Osteocyte (in vitro differentiated cells): ENCODE measurements around the gene CREBL2. TPM values are rescaled to one million over a fixed set of nuclear protein-coding genes. Genes with fewer than 3 reads are reported as not detected.

Experiments
- DNase-seq: peaks from one replicate; pipeline ENCODE4 v3.0.0; 2021; ENCODE audit warnings: mixed read lengths; ENCODE audit not compliant: unreplicated experiment; ENCODE audit errors: extremely low spot score
- H3K27ac Mint-ChIP-seq: one replicate; pipeline ENCODE4 v1.8.0; 2021; ENCODE audit warnings: mild to moderate bottlenecking, mixed read lengths; ENCODE audit not compliant: unreplicated experiment
- H3K27me3 Mint-ChIP-seq: one replicate; pipeline ENCODE4 v1.8.0; 2021; ENCODE audit warnings: mixed read lengths; ENCODE audit not compliant: unreplicated experiment
- H3K36me3 Mint-ChIP-seq: one replicate; pipeline ENCODE4 v1.8.0; 2021; ENCODE audit warnings: mixed read lengths; ENCODE audit not compliant: unreplicated experiment
- H3K4me1 Mint-ChIP-seq: one replicate; pipeline ENCODE4 v1.8.0; 2021; ENCODE audit warnings: mixed read lengths; ENCODE audit not compliant: unreplicated experiment
- H3K4me3 Mint-ChIP-seq: one replicate; pipeline ENCODE4 v1.8.0; 2021; ENCODE audit warnings: mild to moderate bottlenecking, moderate library complexity, mixed read lengths; ENCODE audit not compliant: unreplicated experiment
- H3K9me3 Mint-ChIP-seq: one replicate; pipeline ENCODE4 v1.8.0; 2021; ENCODE audit warnings: mixed read lengths; ENCODE audit not compliant: unreplicated experiment
- total RNA-seq: library from RNA; stranded (reverse); gene quantifications from 2 replicates; pipeline ENCODE4 v1.2.1, GENCODE V29; 2021
- TF ChIP-seq, protein P1 (sequence below): fragments of 200-600 bp; sonication (generic); IDR thresholded peaks from 2 replicates; pipeline ENCODE4 v1.5.0; 2021; ENCODE audit warnings: antibody characterized with exemption, mild to moderate bottlenecking, moderate library complexity

The CREBL2 gene
- total RNA-seq, 1 donor from 2014 or later = 15.1 TPM

DNA sequence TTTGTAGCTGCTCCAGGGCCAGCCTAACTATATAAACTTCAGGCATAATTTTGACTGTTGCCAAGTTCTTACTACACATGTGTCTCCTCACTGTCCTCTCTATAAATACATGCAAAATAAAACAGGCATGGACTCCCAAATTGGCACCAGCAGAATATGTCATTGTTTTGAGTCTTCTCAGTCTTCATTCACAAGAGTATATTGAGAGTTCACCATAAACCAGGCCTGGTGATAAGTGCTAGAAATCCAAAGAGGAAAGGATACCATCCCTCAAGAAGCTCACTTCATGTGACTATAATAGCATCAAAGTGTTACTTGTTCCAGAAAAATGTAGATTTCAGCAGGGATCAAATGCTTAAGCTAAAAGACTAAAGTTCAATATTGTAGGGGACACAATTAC is 70.6 kb downstream of the CREBL2 start:
- Mint-ChIP-seq H3K9me3 (no peaks in the 10 kb centered on the region), H3K27me3 (peaks cover 12% of the 10 kb centered on the region), H3K4me3 (no peak overlapping the region), H3K36me3 (no peaks in the 10 kb centered on the region), H3K27ac (no peak overlapping the region), H3K4me1 (peaks cover 3% of the 10 kb centered on the region)
- DNase-seq = no peak
- TF ChIP-seq, protein P1, sequence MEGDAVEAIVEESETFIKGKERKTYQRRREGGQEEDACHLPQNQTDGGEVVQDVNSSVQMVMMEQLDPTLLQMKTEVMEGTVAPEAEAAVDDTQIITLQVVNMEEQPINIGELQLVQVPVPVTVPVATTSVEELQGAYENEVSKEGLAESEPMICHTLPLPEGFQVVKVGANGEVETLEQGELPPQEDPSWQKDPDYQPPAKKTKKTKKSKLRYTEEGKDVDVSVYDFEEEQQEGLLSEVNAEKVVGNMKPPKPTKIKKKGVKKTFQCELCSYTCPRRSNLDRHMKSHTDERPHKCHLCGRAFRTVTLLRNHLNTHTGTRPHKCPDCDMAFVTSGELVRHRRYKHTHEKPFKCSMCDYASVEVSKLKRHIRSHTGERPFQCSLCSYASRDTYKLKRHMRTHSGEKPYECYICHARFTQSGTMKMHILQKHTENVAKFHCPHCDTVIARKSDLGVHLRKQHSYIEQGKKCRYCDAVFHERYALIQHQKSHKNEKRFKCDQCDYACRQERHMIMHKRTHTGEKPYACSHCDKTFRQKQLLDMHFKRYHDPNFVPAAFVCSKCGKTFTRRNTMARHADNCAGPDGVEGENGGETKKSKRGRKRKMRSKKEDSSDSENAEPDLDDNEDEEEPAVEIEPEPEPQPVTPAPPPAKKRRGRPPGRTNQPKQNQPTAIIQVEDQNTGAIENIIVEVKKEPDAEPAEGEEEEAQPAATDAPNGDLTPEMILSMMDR = no peak

DNA sequence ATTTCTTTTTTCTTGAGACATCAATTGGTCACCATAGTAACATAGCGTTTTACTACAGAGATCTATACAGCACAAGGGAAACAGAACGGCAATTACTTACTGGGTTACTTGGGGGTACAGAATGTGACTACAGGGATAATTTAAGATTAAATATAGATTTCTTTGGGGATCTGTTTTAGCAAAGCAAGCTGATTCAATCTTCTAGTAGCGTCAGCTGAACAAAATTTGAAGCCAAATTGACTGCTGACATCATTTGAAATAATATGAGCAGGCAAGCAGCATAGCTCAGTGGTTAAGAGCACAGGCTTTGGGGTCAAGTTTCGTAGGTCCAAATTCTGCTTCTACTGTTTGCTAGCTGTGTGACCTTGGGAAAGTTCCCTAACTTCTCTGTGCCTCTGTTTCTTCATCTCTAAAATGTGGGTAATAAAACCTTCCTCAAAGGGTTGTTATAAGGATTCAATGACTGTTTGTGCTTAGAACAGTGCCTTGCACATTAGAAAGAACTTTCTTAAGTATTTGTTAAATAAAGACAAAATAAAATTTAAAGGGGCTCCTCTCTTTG is 71.5 kb downstream of the CREBL2 start:
- H3K9me3 Mint-ChIP-seq = no peaks in the 10 kb centered on the region
- peaks cover 12% of the 10 kb centered on the region for H3K27me3 Mint-ChIP-seq
- no peak overlapping the region for H3K4me3 Mint-ChIP-seq
- no peak overlapping the region for H3K27ac Mint-ChIP-seq
- peaks cover 3% of the 10 kb centered on the region for H3K4me1 Mint-ChIP-seq
- no peak for DNase-seq
- TF ChIP-seq, protein P1 = no peak
- H3K36me3 Mint-ChIP-seq = no peaks in the 10 kb centered on the region

DNA sequence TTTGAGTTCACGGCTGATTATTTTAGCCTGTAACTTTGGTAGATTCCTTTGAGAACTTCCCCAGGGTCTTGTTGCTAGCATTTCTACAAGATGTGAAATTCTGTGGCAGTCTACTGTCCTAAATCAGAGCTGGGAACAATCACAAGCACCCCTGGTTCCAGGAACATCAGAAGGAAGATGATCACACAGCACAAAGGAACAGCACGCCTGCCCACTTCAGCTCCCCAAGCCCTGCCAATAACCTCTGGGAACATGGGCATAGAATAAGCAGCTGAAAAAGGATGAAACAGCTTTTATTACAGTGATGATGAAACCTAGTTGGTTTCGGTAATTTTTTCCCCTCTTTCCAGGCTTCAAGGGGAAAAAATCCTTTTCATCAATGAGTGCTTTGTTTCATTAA is 72.0 kb downstream of the CREBL2 start:
- H3K27ac Mint-ChIP-seq = no peak overlapping the region
- peaks cover 12% of the 10 kb centered on the region for H3K27me3 Mint-ChIP-seq
- TF ChIP-seq, protein P1 = no peak
- peaks cover 3% of the 10 kb centered on the region for H3K4me1 Mint-ChIP-seq
- no peaks in the 10 kb centered on the region for H3K9me3 Mint-ChIP-seq
- DNase-seq = no peak
- no peak overlapping the region for H3K4me3 Mint-ChIP-seq
- no peaks in the 10 kb centered on the region for H3K36me3 Mint-ChIP-seq

DNA sequence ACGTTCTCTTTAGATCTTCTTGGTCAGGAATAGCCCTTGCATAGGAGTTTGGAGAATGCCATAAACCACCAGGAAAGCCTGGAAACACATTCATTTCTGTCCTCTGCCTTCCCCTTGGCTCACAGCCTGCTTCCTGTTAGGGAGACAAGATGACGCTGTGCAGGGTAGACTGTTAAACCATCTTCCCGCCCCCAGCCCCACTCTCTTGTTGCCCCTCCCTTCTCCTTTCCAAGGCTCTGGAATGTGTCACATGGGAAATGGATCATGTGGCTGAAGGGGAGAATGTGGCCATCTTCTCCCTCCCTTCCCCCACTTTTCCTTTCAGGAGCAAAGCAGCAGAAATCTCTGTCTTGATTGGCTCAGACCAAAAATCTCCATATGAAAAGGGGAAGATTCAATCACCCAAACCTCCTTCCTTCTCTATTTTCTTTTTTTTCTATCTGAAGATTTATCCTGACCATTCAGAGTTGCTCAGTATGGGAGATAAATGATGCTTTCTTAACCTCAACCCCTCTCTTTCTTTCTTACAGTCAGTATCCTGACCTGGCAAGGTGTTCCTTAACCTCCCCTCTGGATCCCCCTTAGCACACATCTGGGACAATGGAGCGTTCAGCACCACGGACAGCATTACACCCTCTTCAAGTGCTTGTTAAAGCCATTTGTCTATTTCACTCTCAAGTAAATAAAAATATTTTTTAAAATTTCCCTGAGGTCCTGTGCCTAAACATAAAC is 72.9 kb downstream of the CREBL2 start:
- Mint-ChIP-seq H3K27me3 (peaks cover 12% of the 10 kb centered on the region), H3K4me3 (no peak overlapping the region), H3K4me1 (peaks cover 3% of the 10 kb centered on the region), H3K36me3 (no peaks in the 10 kb centered on the region), H3K27ac (no peak overlapping the region), H3K9me3 (no peaks in the 10 kb centered on the region)
- TF ChIP-seq, protein P1 = no peak
- no peak for DNase-seq

DNA sequence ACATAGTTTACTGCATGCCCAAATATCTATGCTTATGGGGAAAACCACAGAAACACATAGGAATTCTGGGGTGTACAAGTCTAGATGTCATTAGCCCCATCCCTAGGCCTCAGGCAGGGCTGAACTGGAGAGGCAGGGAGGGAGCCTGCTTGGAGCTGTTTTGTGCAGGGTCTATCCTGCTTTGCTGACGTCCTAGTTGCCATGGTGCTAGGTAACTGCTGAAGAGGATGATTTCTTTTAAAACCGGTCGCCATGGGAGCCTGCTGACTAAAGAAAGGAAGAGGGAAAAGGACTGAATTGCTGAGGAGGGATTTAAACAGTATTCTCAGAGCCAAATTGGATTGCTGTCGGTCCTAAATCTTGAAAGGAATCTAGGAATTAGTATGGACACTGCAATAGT is 73.6 kb downstream of the CREBL2 start:
- no peaks in the 10 kb centered on the region for H3K36me3 Mint-ChIP-seq
- H3K27ac Mint-ChIP-seq = no peak overlapping the region
- H3K9me3 Mint-ChIP-seq = no peaks in the 10 kb centered on the region
- DNase-seq = no peak
- TF ChIP-seq, protein P1 = no peak
- H3K4me3 Mint-ChIP-seq = no peak overlapping the region
- peaks cover 12% of the 10 kb centered on the region for H3K27me3 Mint-ChIP-seq
- H3K4me1 Mint-ChIP-seq = peaks cover 3% of the 10 kb centered on the region
